NT2/D1 (cell line): ENCODE data around the gene MYOC.

ENCODE experiments used
- SUZ12 ChIP-seq: IDR thresholded peaks from 2 replicates; pipeline ENCODE4 v1.6.1; 2011; ENCODE audit not compliant: insufficient read length, insufficient read depth; ENCODE audit errors: extremely low read depth
- YY1 ChIP-seq: IDR thresholded peaks from 2 replicates; pipeline ENCODE4 v1.6.1; 2011; ENCODE audit not compliant: insufficient read length, insufficient read depth
- ZNF274 ChIP-seq: IDR thresholded peaks from 2 replicates; pipeline ENCODE4 v1.6.1; 2011; ENCODE audit warnings: mild to moderate bottlenecking, low read depth, low read length

GRCh38 chr1:171635661-171636060 lies 16.8 kb downstream of the MYOC start:
- TF ChIP-seq YY1 (no peak), SUZ12 (no peak), ZNF274 (no peak)
